Fibroblast of peridontal ligament (primary cell): Measurements from ENCODE around the gene NCOA4.
"Not testable (repeated sequence)": the region's sequence is repeated elsewhere in the genome, so short reads cannot be mapped to it uniquely, and the experiment has no call there.

ENCODE experiments used
- DNase-seq: peaks from one replicate; pipeline ENCODE4 v3.0.0-alpha.2; 2010; ENCODE audit errors: extremely low read depth

The NCOA4 gene

DNA sequence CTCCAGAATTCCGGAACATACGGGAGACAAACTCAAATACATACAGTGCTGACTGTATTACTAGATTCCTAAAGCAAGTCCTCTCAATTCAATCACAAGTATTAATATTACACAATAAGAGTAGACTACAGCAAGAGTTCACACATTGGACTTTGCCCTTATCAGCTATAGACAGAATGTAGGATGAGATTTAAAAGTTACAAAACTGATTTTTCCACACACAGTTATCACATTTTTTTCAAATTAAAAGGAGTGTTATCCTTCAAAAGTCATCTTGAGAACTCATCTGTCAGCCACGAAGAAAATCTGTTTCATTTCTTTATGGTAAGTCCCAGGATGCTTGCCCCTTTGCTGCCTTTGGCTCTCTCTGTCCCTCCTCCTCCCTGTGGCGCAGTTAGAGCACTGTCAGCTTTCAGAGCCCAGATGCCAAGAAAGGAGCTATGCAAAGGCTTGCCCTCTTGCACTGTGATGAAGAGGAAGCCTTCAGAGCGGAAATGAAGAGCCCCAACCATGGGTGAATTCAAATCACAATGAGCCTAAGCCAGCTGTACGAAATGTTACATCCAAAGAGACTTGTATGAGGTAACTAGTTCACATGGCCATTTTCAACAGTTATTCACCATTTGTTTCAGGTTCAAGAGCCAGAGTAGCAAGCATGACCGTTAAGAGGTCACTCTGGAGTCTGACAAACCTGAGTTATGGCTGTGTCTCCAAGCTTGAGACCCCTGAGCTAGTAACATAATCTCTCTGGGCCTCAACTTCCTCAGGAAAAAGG lies 10.7 kb downstream of the NCOA4 start:
- no peak for DNase-seq

DNA sequence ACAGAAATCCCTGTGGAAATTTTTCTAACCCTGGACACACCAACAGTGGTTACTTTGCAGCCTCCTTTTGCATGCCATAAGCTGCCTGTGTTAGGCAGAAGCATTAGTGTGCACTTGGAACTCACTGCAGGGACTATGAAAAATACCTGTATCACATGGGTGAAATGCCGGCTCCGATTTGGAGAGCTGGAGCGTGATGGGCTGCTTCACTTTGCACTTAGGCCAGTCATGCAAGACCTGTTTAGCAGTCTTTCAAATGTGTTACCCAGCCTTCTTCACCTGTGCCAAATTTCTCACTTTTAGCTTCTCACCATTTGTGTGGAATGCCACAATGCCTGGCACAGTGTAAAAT lies 11.3 kb downstream of the NCOA4 start:
- no peak for DNase-seq

DNA sequence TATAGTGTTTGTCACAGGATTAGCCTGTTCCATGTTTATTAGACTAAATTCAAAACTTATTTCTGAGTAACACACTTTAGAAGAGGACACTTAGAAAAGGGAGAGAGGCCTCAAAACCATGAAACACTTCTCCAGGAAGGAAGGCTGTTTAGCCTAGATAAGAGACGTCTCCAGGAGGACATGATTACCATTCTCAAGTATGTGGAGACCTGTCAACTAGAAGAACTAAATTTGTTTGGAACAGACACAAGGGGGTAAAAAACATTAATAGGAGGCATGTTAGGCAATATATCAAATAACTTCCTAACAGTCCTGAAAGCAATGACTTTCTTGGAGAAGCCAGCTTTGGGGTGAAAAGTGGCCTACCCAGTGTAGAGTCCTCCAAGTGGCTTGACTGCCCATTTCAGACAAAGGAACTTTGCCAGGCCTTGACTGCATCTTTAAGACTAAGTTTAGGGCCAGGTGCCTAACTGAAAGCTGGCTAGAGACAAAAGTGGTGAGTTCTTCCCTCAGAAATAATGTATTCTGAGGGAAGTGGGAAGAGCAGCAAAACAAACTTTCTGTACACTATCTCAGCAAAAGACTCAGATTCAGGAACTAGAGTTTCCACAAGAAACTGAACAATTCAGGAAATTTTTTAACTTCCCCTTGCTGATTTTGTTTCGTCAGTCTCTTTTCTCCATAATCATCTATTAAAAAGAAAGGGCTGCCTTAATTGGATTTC lies 11.8 kb downstream of the NCOA4 start:
- no peak for DNase-seq

DNA sequence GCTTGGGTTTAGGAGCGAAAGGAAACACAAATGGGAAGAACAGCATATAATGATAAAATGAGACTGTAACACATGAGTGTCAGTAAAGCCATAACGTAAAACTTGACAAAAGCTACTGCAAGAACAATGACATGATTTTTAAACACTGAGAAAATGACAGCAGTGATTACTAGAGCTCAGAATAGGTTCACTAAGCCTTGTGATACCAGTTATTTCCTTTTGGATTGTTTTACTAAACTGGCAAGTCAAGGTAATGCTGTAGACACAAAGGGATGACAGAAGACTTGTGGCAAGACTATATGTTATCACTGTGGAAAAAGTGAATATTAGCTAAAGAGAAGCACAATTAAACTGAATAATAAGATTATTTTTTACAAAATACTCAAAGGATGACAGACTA lies 12.7 kb downstream of the NCOA4 start:
- DNase-seq: no peak

DNA sequence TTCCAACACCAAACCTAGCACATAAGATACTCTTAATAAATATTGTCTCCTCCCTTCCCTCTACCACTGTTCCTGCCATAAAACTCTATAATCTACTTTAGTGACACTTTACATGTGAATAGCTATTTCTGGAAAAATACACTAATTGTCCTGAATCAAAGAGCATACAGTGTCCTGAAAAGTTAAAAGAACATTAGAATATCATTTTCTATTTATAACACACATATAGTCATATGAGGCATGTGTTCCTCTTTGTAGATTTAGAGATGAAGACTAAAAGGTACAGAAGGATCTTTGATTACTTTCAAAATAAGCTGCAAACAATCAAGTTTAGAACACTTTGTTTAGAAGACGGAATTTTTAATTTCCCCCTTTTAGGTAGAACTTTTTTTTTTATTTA lies 13.6 kb downstream of the NCOA4 start:
- DNase-seq: no peak

DNA sequence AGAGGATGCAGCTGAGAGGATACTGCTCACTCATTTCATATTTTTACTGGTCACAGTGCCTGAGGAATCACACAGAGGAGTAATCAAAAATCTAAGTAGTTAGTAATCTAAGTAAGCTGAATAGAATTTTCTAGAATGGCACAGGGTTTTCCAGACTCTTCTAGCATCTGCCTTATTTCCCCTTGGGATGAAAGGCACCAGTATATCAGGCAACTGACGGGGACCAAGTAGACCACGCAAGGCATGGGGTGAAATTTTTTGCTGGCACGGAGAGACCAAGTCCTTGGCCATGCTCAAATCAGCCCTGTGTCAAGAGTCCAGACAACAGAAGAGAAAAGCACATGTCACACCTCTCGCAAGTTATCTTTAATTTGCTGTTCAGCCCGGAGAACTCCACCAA lies 14.2 kb downstream of the NCOA4 start:
- no peak for DNase-seq

DNA sequence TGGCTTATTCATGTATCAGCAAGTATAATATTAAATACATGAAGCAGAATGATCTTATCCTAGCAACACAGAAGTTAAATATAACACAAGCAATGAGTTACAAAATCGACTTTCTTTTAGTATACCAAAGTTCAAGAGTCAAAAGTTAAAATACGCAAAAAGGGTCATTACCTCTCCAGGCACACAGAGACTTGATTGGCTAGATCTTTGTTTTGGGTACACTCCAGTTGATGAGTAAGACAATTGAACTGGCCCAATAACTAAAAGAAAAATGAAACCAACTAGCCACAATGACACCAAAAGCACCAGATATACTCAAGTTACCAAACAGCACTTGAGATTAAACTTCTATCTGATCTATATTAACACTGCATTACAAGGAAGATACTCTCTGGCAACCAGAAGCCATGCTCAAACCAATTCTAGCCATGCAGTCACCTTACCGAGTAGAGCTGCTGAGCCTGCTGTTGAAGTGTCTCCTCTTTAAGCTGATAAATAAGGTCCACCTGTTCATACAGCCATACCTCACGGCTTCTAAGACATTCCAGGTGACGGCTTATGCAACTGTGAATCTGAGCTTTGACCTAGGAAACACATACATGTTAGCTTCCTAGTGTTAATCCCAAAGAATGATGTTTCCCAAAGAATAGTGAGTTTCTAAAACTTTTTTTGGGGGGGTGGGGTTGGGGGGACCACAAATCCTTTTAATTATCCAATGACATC lies 15.6 kb downstream of the NCOA4 start:
- DNase-seq: peak; percentile 74

DNA sequence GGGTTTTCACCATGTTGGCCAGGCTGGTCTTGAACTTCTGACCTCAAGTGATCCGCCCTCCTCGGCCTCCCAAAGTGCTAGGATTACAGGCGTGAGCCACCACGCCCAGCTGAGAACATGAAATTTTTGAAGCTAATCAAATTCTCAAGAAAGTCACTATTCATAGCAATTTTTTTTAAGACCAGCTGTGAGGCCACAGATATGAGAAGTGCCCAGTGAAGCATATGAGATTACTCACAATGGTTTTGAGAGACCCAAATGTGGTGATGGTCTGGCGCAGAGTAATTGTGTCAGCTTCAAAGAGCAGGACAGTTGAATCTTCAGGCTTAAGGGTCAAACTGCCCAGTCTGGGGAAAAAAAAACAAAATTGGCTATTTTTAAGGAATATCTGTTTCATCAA lies 16.2 kb downstream of the NCOA4 start:
- DNase-seq: no peak

DNA sequence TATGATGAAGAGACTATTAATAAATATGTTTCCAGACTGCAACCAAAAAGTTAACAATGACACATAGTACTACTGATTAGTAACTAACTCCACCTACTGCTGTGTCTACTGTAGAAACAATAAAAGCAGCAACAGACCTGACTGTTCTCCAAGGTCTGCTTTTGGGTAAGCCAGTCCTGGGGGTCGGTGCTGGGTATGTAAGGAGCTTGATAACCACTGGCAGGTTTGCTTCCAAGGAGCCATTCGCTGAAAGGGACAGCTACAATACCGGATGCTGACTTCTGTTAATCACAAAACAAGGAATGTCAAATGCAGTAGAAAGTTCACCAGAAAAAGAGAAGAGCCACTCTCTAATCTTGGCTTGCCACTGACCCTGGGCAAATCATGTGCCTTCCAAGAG lies 17.7 kb downstream of the NCOA4 start:
- no peak for DNase-seq

DNA sequence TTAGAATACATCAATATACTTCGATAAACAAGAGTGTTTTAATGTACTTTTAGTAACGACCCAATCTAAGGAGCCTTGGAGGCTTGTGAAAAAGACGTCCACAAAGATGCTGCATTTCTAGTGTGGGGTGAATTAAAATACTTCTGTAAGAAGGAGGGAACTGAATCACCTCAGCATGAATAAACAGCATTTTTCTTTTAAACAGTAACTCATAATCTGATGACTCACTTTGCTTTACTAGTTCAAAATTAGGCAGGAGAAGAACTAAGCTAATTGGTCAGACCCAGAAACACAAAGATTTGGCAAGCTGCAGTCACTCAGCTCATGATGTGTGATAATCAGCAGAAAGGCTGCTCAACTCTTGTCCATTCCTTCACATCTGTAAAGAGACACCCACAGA lies 24.2 kb downstream of the NCOA4 start:
- DNase-seq: peak; percentile 77

DNA sequence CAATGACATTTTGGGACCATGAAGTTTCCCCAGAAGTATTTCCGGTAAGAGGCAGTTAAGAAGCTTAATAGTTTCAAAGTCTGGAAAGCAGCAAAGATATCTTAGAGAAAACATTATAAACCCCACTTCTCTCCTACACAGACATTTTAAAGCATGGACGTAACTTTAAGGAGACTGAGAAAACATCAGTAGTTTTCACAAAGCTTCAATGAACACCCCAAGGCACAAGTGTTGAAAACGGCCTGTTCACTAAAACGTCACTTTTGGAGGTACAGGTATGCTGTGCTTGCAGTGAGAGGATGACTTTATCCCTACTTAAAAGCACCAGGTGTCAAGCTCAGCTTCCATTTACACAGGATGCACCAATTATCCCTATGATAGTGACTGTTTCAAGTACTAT lies 25.0 kb downstream of the NCOA4 start:
- no peak for DNase-seq

DNA sequence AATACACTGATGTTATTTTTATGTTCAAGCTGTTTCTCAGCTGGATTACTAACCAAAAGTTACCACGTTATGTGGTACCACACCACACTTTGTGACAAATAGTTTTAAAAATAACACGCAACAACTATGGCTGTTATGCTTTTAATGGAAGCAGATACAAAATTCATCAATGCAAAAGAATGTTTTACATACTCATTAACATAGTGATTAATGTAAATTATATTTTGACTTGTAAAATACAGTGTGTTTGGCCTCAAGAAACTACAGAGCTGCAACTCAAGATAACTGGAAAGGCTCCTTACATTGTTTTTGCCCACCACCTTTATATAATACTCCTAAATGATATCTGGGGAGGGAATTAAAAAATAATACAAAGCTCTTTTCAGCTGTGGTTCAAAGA lies 25.5 kb downstream of the NCOA4 start:
- DNase-seq: no peak

DNA sequence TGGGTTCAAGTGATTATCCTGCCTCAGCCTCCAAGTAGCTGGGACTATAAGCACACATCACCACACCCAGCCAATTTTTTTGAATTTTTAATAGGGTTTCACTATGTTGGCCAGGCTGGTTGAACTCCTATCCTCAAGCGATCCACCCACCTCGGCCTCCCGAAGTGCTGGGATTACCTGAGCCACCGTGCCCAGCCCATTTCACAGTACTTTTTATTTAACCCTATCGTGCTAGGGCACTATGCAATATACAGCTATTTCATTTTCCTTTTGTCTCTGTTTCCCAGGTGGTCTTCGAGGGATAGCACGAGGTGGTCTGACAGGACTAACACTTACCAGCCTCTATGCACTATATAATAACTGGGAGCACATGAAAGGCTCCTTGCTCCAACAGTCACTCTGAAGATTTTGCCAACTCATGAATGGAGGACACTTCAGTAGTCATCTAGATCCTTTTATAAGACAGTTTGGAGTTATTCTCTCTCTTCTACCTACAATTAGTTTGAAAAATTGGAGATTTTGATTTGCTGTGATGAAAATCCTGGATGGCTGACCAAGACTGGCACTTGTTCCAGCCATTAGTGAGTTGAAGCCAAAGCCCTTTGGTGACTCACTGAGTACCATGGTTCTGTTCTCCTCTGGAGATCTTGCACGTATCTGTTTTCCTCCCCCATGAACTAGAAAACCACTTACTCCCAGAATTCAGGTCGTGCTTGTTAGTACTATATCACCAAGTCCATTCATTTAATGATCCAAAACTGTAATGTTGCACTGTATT lies 27.3 kb downstream of the NCOA4 start:
- DNase-seq: peak; percentile 41

DNA sequence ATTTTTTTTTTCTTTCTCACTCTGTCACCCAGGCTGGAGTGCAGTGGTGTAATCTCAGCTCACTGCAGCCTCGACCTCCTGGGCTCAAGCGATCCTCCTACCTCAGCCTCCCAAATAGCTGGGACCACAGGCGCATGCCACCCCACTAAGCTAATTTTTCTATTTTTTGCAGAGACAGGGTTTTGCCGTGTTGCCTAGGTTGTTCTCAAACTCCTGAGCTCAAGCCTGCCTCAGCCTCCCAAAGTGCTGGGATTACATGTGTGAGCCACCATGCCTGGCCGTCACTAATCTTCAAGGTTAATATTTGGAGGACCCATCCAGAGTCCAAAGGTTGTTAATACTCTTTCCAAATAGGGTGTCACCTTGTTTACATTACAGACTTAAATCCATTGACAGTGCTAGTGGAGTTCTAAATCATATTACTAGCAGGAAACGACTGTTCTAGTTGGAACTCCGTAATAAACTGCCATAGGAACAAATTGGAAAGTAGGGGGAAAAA lies 28.2 kb downstream of the NCOA4 start:
- not testable (repeated sequence) for DNase-seq

DNA sequence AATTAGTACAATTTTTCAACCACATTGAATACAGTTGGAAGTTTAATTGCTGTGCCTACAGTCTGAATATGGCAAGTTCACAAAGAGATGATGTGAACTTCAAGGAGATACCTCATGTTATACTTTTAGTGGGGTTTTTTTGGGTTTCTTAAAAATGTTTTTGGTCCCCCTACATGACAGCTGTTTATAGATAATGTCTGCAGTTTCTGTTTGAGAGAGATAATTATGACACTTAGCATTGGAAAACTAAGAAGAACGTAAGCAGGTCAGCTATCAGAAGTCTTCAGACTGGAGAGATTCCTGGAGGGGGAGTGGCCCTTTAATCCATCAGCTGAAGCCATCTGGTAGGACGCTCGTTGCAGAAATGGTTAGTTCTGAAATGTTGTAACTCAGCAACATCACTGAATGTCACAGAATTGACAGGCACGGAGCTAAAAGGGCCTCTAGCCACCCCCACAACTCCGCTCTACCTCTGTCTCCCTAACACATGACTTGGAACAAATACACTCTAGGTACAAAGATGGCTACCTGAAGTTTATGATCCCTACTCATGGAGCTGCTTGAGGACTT lies 29.2 kb downstream of the NCOA4 start:
- no peak for DNase-seq

DNA sequence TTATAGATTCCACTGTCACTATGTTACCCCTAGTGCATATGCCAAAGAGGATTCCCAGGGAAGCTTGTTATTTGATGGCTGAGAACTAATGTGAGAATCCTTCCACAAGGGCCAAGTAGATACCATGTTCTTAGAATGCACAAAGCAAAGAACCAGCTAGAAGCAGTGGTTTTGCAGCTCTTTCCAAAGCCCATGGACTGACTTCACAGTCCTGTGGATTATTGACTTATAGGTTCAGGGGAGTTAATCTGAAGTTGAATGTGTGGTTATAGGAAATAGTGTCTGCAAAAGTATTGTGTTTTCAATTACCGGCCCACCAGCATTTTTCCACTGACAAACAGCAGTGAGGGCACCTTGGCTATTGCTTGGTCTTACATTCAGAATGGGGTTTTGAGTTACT lies 29.9 kb downstream of the NCOA4 start:
- DNase-seq: no peak

DNA sequence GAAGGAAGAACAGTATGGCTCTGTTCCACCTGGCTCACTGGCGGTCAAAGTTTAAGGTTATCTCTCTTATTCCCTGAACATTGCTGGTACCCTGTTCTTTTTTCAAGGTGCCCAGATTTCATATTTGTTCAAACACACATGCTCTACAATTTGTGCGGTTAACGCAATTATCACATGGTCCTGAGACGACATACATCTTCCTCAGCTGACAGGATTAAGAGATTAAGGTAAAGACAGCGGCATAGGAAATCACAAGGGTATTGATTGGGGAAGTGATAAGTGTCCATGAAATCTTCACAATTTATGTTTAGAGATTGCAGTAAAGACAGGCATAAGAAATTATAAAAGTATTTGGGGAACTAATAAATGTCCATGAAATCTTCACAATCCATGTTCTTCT lies 30.5 kb downstream of the NCOA4 start:
- DNase-seq: not testable (repeated sequence)

DNA sequence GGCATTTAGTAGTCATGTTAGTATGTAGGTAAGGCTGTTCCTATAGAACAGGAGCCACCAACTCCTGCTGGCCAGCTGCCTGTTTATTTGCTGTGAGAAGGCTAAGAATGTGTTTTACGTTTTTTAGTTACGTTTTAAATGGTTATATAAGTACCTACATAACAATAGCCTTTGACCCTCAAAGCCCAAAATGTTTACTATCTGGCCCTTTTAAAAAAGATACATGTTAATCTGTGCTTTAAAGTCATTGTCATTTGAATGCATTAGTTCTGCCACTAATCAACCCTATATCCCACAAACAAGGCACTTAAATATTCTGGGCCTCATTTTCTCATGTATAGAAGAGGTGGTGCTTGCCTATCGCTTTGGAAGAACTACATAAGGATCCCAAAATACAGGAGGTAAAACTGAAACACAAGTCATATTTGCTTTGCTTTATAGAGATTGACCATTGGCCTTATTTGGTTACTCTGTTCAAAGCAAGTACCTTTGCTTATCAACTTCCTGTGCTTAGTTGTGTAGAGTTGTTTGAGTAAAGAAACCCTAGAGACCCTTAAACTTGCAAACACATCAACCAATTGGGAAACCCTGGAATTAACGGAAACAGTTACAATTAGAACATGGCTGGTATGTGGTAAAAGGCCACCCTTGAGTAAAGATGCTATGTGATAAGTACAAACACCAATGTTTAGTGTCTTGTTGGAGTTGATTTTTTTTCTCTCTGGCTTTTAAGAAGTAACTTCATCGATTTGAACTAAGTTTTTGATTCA lies 32.2 kb downstream of the NCOA4 start:
- no peak for DNase-seq

DNA sequence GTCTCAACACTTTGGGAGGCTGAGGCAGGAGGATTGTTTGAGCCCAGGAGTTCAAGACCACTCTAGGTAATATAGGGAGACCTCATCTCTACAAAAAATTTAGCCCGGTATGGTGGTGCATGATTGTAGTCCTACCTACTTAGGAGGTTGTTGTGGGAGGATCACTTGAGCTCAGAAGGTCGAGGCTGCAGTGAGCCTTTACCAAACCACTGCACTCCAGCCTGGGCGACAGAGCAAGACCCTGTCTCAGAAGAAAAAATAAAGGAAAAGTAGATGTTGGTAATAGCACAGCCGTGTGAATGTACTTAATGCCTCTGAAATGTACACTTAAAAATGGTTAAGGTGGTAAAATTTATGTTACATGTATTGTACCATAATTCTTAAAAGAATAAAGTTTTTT lies 32.9 kb downstream of the NCOA4 start:
- DNase-seq: no peak

DNA sequence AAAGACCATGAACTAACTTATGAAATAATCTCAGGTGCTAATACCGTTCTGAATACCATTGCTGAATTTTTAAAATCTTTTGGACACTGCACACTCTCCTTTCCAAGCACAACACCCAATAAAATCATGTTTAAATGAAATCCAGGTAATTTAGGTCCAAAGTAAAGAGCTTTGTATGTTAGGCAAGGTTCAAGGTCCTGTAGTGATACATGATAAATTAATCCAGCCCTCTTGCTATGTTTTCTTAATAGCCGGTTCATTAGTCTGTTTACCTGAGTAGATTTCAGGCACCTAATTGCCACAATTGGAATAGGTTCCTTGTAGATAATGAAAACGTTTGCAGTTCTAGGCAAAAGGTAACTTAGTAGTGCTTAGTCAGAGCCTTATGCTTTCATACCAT lies 44.8 kb downstream of the NCOA4 start:
- DNase-seq: not testable (repeated sequence)

DNA sequence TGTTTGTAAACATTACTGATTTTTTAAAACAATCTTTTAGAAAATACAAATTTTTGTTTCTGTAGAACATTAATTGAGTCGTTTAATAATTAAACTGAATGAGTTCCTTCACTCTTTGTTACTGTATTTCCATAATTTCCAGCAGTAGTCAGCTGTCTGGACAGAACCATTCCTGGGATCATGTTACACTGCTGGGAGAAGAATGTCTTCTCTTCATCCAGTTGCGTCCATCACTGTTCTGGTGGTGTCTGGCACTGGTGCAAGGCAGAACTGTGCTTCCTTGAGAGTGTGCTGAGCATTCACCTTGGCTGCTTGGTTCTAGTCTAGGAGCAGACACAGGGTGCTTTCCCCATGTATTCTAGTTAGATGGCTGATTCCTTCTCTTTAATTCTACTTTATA lies 46.0 kb downstream of the NCOA4 start:
- not testable (repeated sequence) for DNase-seq
